Chondrocyte (in vitro differentiated cells): ENCODE measurements around the gene RTL5. TPM values are rescaled to one million over a fixed set of nuclear protein-coding genes. Genes with fewer than 3 reads are reported as not detected.

Experiments
- DNase-seq: peaks from one replicate; pipeline ENCODE4 v3.0.0; 2021; ENCODE audit warnings: mixed read lengths, low spot score
- H3K27ac Mint-ChIP-seq: one replicate; pipeline ENCODE4 v1.8.0; 2021; ENCODE audit warnings: mild to moderate bottlenecking, moderate library complexity, mixed read lengths; ENCODE audit not compliant: unreplicated experiment
- H3K27me3 Mint-ChIP-seq: 2 replicates; pipeline ENCODE4 v1.8.0; 2021; ENCODE audit warnings: low read depth, mixed read lengths
- H3K36me3 Mint-ChIP-seq: 2 replicates; pipeline ENCODE4 v1.8.0; 2021; ENCODE audit warnings: low read depth, mixed read lengths
- H3K4me1 Mint-ChIP-seq: 2 replicates; pipeline ENCODE4 v1.8.0; 2021; ENCODE audit warnings: low read depth, mild to moderate bottlenecking, mixed read lengths
- H3K4me3 Mint-ChIP-seq: one replicate; pipeline ENCODE4 v1.8.0; 2021; ENCODE audit warnings: mild to moderate bottlenecking, moderate library complexity, mixed read lengths; ENCODE audit not compliant: unreplicated experiment
- H3K9me3 Mint-ChIP-seq: 2 replicates; pipeline ENCODE4 v1.8.0; 2021; ENCODE audit warnings: low read depth, mixed read lengths
- CTCF ChIP-seq: fragments of 200-600 bp; sonication (generic); IDR thresholded peaks from 2 replicates; pipeline ENCODE4 v1.5.0; 2021; ENCODE audit warnings: antibody characterized with exemption, mild to moderate bottlenecking, moderate library complexity
- total RNA-seq: library from RNA; stranded (reverse); gene quantifications from 3 replicates; pipeline ENCODE4 v1.2.1, GENCODE V29; 2021

Gene RTL5
- total RNA-seq, 1 donor from 2014 or later = 14.1 TPM

- Mint-ChIP-seq H3K4me3 (no peak overlapping the region), H3K36me3 (no peaks in the 10 kb centered on the region), H3K4me1 (no peaks in the 10 kb centered on the region), H3K9me3 (peaks cover 3% of the 10 kb centered on the region), H3K27me3 (no peaks in the 10 kb centered on the region), H3K27ac (no peak overlapping the region)
- no peak for DNase-seq
- TF ChIP-seq CTCF = no peak
Measured at GRCh38 chrX:72081605-72082320, 50.0 kb downstream of the RTL5 start.

- H3K9me3 Mint-ChIP-seq = peaks cover 3% of the 10 kb centered on the region
- H3K27me3 Mint-ChIP-seq = no peaks in the 10 kb centered on the region
- no peak for TF ChIP-seq CTCF
- H3K27ac Mint-ChIP-seq = no peak overlapping the region
- no peak for DNase-seq
- no peaks in the 10 kb centered on the region for H3K36me3 Mint-ChIP-seq
- H3K4me3 Mint-ChIP-seq = no peak overlapping the region
- no peaks in the 10 kb centered on the region for H3K4me1 Mint-ChIP-seq
Measured at GRCh38 chrX:72080800-72081199, 50.9 kb downstream of the RTL5 start.

GRCh38 chrX:72080150-72080549 is 51.6 kb downstream of the RTL5 start:
- H3K36me3 Mint-ChIP-seq = no peaks in the 10 kb centered on the region
- no peak overlapping the region for H3K4me3 Mint-ChIP-seq
- TF ChIP-seq CTCF = no peak
- DNase-seq = no peak
- H3K9me3 Mint-ChIP-seq = peaks cover 3% of the 10 kb centered on the region
- no peaks in the 10 kb centered on the region for H3K4me1 Mint-ChIP-seq
- no peaks in the 10 kb centered on the region for H3K27me3 Mint-ChIP-seq
- no peak overlapping the region for H3K27ac Mint-ChIP-seq

GRCh38 chrX:72079607-72080006 is 52.1 kb downstream of the RTL5 start:
- H3K27ac Mint-ChIP-seq = no peak overlapping the region
- peaks cover 3% of the 10 kb centered on the region for H3K9me3 Mint-ChIP-seq

GRCh38 chrX:72078411-72078810 is 53.3 kb downstream of the RTL5 start:
- Mint-ChIP-seq H3K4me1 (no peaks in the 10 kb centered on the region), H3K36me3 (no peaks in the 10 kb centered on the region), H3K4me3 (no peak overlapping the region), H3K9me3 (peaks cover 3% of the 10 kb centered on the region), H3K27ac (no peak overlapping the region), H3K27me3 (no peaks in the 10 kb centered on the region)
- no peak for TF ChIP-seq CTCF
- no peak for DNase-seq

More at GRCh38 chrX:72079607-72080006, 52.1 kb downstream of the RTL5 start:
- no peaks in the 10 kb centered on the region for H3K27me3 Mint-ChIP-seq
- no peak for DNase-seq
- H3K4me1 Mint-ChIP-seq = no peaks in the 10 kb centered on the region
- TF ChIP-seq CTCF = no peak
- H3K4me3 Mint-ChIP-seq = no peak overlapping the region
- H3K36me3 Mint-ChIP-seq = no peaks in the 10 kb centered on the region

Other genes with a start within 250 kb of the RTL5 start
- 2.1 to 2.2 TPM (median 2.1 TPM) in 3 replicates for gene NHSL2, start 221.1 kb downstream of the RTL5 start, total RNA-seq
- gene PIN4, start 49.8 kb upstream of the RTL5 start, total RNA-seq = 8.7 to 13.4 TPM (median 9.5 TPM) in 3 replicates
- gene ERCC6L, start 107.1 kb upstream of the RTL5 start, total RNA-seq = 0.82 to 1.9 TPM (median 0.87 TPM) in 3 replicates
- 988 to 1,163 TPM (median 1,016 TPM) in 3 replicates for gene RPS4X, start 145.3 kb upstream of the RTL5 start, total RNA-seq
- 0.68 to 0.77 TPM (median 0.77 TPM) in 3 replicates for gene CITED1, start 174.0 kb upstream of the RTL5 start, total RNA-seq